Measurements from ENCODE around the gene RPL21.

RPL21 gene

GRCh38 chr13:27293873-27294515, 42.6 kb downstream of the RPL21 start:
- TF ChIP-seq NFIC (IDR thresholded peaks at IDR 0.05) (no peak), TAF1 (IDR thresholded peaks at IDR 0.05; ENCODE audit: low read depth) (no peak), TEAD4 (IDR thresholded peaks at IDR 0.05) (no peak), CREB1 (IDR thresholded peaks at IDR 0.05; ENCODE audit: low read depth) (no peak)

- TF ChIP-seq EP300 (IDR thresholded peaks at IDR 0.05; ENCODE audit: borderline replicate concordance) (no peak), TAF1 (IDR thresholded peaks at IDR 0.05; ENCODE audit: low read depth) (no peak), NFIC (IDR thresholded peaks at IDR 0.05) (no peak), MAX (IDR thresholded peaks at IDR 0.05) (no peak), RAD21 (IDR thresholded peaks at IDR 0.05; ENCODE audit: low read depth) (no peak), FOXM1 (IDR thresholded peaks at IDR 0.05; ENCODE audit: borderline replicate concordance, low read depth) (no peak), USF1 (IDR thresholded peaks at IDR 0.05) (no peak), YY1 (IDR thresholded peaks at IDR 0.05; ENCODE audit: low read depth) (no peak), TCF12 (IDR thresholded peaks at IDR 0.05; ENCODE audit: low read depth) (no peak), EGR1 (IDR thresholded peaks at IDR 0.05) (no peak), REST (IDR thresholded peaks at IDR 0.05; ENCODE audit: low read depth) (no peak), CEBPB (IDR thresholded peaks at IDR 0.05) (no peak), TEAD4 (IDR thresholded peaks at IDR 0.05) (no peak), ZBTB7A (IDR thresholded peaks at IDR 0.05; ENCODE audit: low read depth) (no peak), CREB1 (IDR thresholded peaks at IDR 0.05; ENCODE audit: low read depth) (no peak)
These were observed 43.7 kb downstream of the RPL21 start for GRCh38 chr13:27295096-27295495.

GRCh38 chr13:27295660-27296059, 44.3 kb downstream of the RPL21 start:
- TF ChIP-seq MAX (IDR thresholded peaks at IDR 0.05) = no peak
- no peak for TF ChIP-seq EP300 (IDR thresholded peaks at IDR 0.05; ENCODE audit: borderline replicate concordance)
- no peak for TF ChIP-seq CEBPB (IDR thresholded peaks at IDR 0.05)
- no peak for TF ChIP-seq YY1 (IDR thresholded peaks at IDR 0.05; ENCODE audit: low read depth)
- TF ChIP-seq ZBTB7A (IDR thresholded peaks at IDR 0.05; ENCODE audit: low read depth) = no peak
- no peak for TF ChIP-seq EGR1 (IDR thresholded peaks at IDR 0.05)
- no peak for TF ChIP-seq TAF1 (IDR thresholded peaks at IDR 0.05; ENCODE audit: low read depth)
- TF ChIP-seq NFIC (IDR thresholded peaks at IDR 0.05) = no peak
- TF ChIP-seq USF1 (IDR thresholded peaks at IDR 0.05) = no peak
- TF ChIP-seq REST (IDR thresholded peaks at IDR 0.05; ENCODE audit: low read depth) = no peak
- no peak for TF ChIP-seq FOXM1 (IDR thresholded peaks at IDR 0.05; ENCODE audit: borderline replicate concordance, low read depth)
- no peak for TF ChIP-seq RAD21 (IDR thresholded peaks at IDR 0.05; ENCODE audit: low read depth)
- TF ChIP-seq TEAD4 (IDR thresholded peaks at IDR 0.05) = no peak
- TF ChIP-seq CREB1 (IDR thresholded peaks at IDR 0.05; ENCODE audit: low read depth) = no peak
- no peak for TF ChIP-seq TCF12 (IDR thresholded peaks at IDR 0.05; ENCODE audit: low read depth)

- TF ChIP-seq CREB1 (IDR thresholded peaks at IDR 0.05; ENCODE audit: low read depth) (no peak), FOXM1 (IDR thresholded peaks at IDR 0.05; ENCODE audit: borderline replicate concordance, low read depth) (no peak), TEAD4 (IDR thresholded peaks at IDR 0.05) (no peak), REST (IDR thresholded peaks at IDR 0.05; ENCODE audit: low read depth) (no peak), CEBPB (IDR thresholded peaks at IDR 0.05) (no peak), USF1 (IDR thresholded peaks at IDR 0.05) (no peak), TCF12 (IDR thresholded peaks at IDR 0.05; ENCODE audit: low read depth) (no peak), EP300 (IDR thresholded peaks at IDR 0.05; ENCODE audit: borderline replicate concordance) (no peak), EGR1 (IDR thresholded peaks at IDR 0.05) (no peak), ZBTB7A (IDR thresholded peaks at IDR 0.05; ENCODE audit: low read depth) (no peak), YY1 (IDR thresholded peaks at IDR 0.05; ENCODE audit: low read depth) (no peak), NFIC (IDR thresholded peaks at IDR 0.05) (no peak), TAF1 (IDR thresholded peaks at IDR 0.05; ENCODE audit: low read depth) (no peak), RAD21 (IDR thresholded peaks at IDR 0.05; ENCODE audit: low read depth) (no peak)
These were observed 45.1 kb downstream of the RPL21 start for GRCh38 chr13:27296496-27296895.

Measured in Ishikawa (cell line).